ENCODE measurements around the gene EPHA5. TPM values are rescaled to one million over a fixed set of nuclear protein-coding genes. Genes with fewer than 3 reads are reported as not detected.

Gene EPHA5
- polyA plus RNA-seq, 3 donors, result 0.01 to 0.07 TPM; not detected in 1

- H3K27ac ChIP-seq (ENCODE audit: low read depth, low read length), result no peak overlapping the region
- WGBS, 3 donors, result 31 to 49% (median 34%) methylated on average over 3 of the region's 3 CpGs
These were observed 135.2 kb downstream of the EPHA5 start for GRCh38 chr4:65535113-65535512.

DNA sequence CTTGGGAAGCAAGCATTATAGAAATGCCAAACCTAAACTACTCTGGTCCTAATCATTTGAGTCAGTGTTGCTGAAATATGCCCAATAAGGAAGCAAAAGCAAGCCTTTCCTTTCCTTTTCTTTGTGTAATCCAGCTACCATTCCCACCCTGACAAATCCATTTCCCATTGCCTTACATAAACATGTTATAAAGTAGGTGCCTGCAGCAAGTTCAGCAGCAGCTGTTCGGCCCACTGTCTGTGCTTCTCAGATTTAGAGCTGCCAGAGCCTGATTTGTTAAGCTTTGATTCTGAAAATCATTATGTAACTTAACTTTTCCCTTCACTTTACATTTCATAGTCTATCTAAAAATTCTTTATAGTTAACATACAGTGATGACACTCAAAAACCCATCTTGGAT lies 148.6 kb downstream of the EPHA5 start:
- WGBS, 3 donors, result 38 to 69% (median 48%) methylated on average over 1 of the region's 1 CpG

GRCh38 chr4:65515646-65516045 lies 154.6 kb downstream of the EPHA5 start:
- WGBS, 3 donors, result 63 to 73% (median 65%) methylated on average over 2 of the region's 2 CpGs
- no peak overlapping the region for H3K27ac ChIP-seq (ENCODE audit: low read depth, low read length)

More for the DNA sequence above, 148.6 kb downstream of the EPHA5 start:
- no peak overlapping the region for H3K27ac ChIP-seq (ENCODE audit: low read depth, low read length)

DNA sequence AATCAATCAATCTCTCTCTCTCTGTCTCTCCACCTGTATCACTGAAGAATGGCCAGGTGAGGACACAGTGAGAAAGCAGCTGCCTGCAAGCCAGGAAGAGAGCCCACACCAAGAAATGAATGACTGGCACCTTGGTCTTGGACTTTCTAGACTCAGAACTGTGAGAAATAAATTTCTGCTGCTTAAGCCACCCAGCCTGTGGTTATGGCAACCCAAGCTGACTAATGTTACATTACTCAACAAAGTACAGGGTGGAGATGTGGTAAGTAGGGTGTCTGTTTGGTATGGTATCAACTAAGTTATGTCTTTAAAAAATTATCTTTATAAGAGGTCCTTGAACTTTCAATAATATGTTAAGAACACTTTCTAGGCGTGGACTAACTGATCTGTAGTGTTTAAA lies 159.3 kb downstream of the EPHA5 start:
- 57 to 73% (median 59%) methylated on average over 1 of the region's 1 CpG for WGBS, 3 donors

DNA sequence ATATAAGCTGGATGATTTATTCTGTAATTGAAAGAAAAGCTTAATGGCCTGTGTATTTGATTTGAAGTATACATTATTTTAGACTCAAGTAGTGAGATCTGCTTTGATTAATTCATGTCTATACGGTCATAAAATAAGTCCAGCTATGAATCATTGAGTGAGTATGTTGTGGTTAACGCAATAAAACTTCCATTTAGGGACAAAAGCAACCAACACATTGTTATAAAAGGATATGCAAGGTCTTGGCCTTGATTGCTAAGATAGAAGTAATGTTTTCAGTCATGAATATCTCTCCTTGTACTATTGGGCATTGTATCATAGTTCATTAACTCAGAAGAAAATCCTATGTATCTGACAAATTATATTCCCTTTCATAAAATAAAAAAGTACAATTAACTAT lies 162.1 kb downstream of the EPHA5 start:
- no peak overlapping the region for H3K27ac ChIP-seq (ENCODE audit: low read depth, low read length)
- WGBS, 3 donors, result 50 to 82% (median 57%) methylated on average over 2 of the region's 2 CpGs

More for the DNA sequence above, 159.3 kb downstream of the EPHA5 start:
- no peak overlapping the region for H3K27ac ChIP-seq (ENCODE audit: low read depth, low read length)

- H3K27ac ChIP-seq (ENCODE audit: low read depth, low read length), result no peak overlapping the region
- WGBS, 3 donors, result 83 to 88% (median 87%) methylated on average over 2 of the region's 2 CpGs
These were observed 168.1 kb downstream of the EPHA5 start for GRCh38 chr4:65502131-65502701.

- no peak overlapping the region for H3K27ac ChIP-seq (ENCODE audit: low read depth, low read length)
- WGBS, 3 donors, result 48 to 92% (median 58%) methylated on average over 2 of the region's 2 CpGs
These were observed 171.7 kb downstream of the EPHA5 start for GRCh38 chr4:65498606-65499005.

- WGBS, 3 donors, result 74 to 96% (median 83%) methylated on average over 1 of the region's 1 CpG
- H3K27ac ChIP-seq (ENCODE audit: low read depth, low read length), result no peak overlapping the region
These were observed 174.8 kb downstream of the EPHA5 start for GRCh38 chr4:65495439-65495838.

DNA sequence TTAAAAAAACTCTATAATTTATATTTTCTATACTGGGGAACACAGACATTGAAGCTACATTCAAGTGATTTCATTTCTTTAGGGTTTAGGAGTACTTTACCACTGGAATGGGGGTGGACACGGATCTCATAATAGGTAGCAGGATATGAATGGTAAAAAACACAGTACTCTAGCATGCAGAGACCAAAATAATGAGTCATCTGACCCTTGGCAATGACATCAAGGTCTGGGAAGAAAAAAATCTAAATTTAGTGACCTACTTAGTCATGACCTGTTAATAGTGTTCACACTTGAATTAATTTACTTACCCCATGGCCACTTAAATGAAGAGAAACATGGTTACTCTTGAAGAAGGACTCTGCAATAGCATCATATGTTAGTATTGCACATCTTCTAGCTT lies 187.9 kb downstream of the EPHA5 start:
- H3K27ac ChIP-seq (ENCODE audit: low read depth, low read length), result no peak overlapping the region
- 69 to 75% (median 71%) methylated on average over 1 of the region's 1 CpG for WGBS, 3 donors

DNA sequence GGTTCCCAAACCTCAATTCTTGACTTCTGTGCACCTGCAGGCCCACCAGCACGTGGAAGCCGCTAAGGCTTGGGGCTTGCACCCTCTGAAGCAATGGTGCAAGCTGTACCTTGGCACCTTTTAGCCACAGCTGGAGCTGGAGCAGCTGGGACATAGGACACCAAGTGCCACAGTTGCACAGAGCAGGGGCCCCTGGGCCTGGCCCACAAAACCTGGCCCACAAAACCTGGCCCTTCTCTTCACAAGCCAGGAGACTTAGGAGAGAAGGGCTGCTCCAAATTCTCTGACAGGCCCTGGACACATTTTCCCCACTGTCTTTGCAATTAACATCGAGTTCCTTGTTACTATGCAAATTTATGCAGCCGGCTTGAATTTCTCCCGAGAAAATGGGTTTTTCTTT lies 197.8 kb downstream of the EPHA5 start:
- H3K27ac ChIP-seq (ENCODE audit: low read depth, low read length), result no peak overlapping the region
- whole genome bisulfite sequencing, 3 donors, result 86 to 92% (median 91%) methylated on average over 5 of the region's 5 CpGs

- H3K27ac ChIP-seq (ENCODE audit: low read depth, low read length), result no peak overlapping the region
- WGBS, 3 donors, result 22 to 61% (median 60%) methylated on average over 1 of the region's 1 CpG
These were observed 203.1 kb downstream of the EPHA5 start for GRCh38 chr4:65467068-65467680.

- H3K27ac ChIP-seq (ENCODE audit: low read depth, low read length), result no peak overlapping the region
- WGBS, 3 donors, result 73 to 90% (median 89%) methylated on average over 4 of the region's 4 CpGs
These were observed 208.5 kb downstream of the EPHA5 start for GRCh38 chr4:65461781-65462180.

DNA sequence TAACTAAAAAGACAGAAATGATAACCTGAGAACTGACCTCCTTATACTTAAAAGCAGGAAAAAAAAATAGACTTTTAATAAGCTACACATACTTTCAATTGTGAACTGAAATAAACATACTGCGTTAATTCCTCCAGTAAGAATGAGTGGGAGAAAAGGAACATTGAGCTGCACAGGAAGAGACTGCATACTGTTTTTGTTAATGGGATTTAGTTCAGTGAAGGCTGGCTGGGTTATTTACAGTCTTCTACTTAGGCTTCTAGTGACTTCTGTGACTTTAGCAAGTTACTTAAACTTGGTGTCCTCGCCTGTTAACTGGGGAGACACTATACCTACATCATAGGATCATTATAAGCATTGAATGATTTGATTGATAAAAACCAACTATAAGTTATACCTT lies 213.3 kb downstream of the EPHA5 start:
- no peak overlapping the region for H3K27ac ChIP-seq (ENCODE audit: low read depth, low read length)
- 68 to 83% (median 71%) methylated on average over 2 of the region's 2 CpGs for WGBS, 3 donors

DNA sequence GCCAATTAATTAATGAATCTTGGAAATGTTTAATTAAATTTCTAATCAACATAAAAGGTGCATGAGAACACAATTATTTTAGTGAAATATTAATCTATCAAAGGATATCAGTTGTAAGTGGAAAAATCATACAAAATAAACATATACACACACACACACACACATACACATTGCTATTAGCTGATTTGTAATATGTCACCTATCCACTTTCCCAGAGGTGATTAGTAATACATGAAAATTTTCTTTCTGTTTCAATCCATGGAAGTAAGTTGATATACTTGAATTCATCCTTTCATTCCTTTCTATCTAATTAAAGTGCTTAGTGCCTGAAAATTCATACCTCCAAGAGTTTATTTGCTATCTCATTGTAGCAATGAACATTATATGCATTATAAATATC lies 213.7 kb downstream of the EPHA5 start:
- no peak overlapping the region for H3K27ac ChIP-seq (ENCODE audit: low read depth, low read length)

- no peak overlapping the region for H3K27ac ChIP-seq (ENCODE audit: low read depth, low read length)
- WGBS, 3 donors, result 55 to 66% (median 64%) methylated on average over 3 of the region's 3 CpGs
These were observed 216.9 kb downstream of the EPHA5 start for GRCh38 chr4:65453398-65453797.

DNA sequence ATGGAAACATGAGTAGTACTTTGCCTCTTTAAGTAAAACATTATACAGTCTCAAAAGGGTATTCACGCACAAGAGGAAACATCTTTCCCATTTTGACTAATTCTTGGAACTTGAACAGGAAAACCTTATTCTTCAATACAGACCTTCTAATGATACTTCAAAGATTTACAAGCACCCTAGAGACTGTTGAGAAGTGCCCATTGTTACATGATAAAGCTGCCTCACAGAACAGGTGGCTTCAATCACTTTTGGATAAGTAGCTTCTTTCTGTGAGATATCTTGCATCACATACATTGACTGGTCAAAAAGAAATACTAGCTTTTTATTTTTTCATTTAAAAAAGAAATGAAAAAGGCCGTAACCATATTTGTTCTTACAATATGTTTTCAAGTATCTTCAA lies 219.4 kb downstream of the EPHA5 start:
- 73 to 90% (median 79%) methylated on average over 2 of the region's 2 CpGs for WGBS, 3 donors
- H3K27ac ChIP-seq (ENCODE audit: low read depth, low read length), result no peak overlapping the region

GRCh38 chr4:65437102-65437501 lies 233.2 kb downstream of the EPHA5 start:
- H3K27ac ChIP-seq (ENCODE audit: low read depth, low read length), result no peak overlapping the region
- WGBS, 3 donors, result 55 to 69% (median 56%) methylated on average over 1 of the region's 1 CpG

GRCh38 chr4:65422109-65422508 lies 248.2 kb downstream of the EPHA5 start:
- H3K27ac ChIP-seq (ENCODE audit: low read depth, low read length), result no peak overlapping the region
- WGBS, 3 donors, result 70 to 82% (median 81%) methylated on average over 1 of the region's 1 CpG

GRCh38 chr4:65420036-65420435 lies 250.3 kb downstream of the EPHA5 start:
- no peak overlapping the region for H3K27ac ChIP-seq (ENCODE audit: low read depth, low read length)

GRCh38 chr4:65416891-65417290 lies 253.4 kb downstream of the EPHA5 start:
- no peak overlapping the region for H3K27ac ChIP-seq (ENCODE audit: low read depth, low read length)
- 4 to 33% (median 30%) methylated on average over 3 of the region's 3 CpGs for WGBS, 3 donors

Data from adipose tissue (tissue), 3 donors.